Loucy (cell line): ENCODE measurements around the gene ASPSCR1.

ENCODE experiments used
- H2AFZ ChIP-seq: fragments of 200-600 bp; sonication (generic); 2 replicates; pipeline ENCODE4 v1.6.0; 2016; ENCODE audit warnings: antibody characterized with exemption, mild to moderate bottlenecking, low read length, moderate library complexity
- H3F3A ChIP-seq: fragments of 200-600 bp; 2 replicates; pipeline ENCODE4 v1.6.0; 2016; ENCODE audit warnings: antibody characterized with exemption, low read depth, mild to moderate bottlenecking
- H3K27me3 ChIP-seq: fragments of 200-600 bp; sonication (generic); 2 replicates; pipeline ENCODE4 v1.6.1; 2014; ENCODE audit warnings: low read length, mild to moderate bottlenecking; ENCODE audit not compliant: insufficient read depth, poor library complexity, severe bottlenecking
- H3K36me3 ChIP-seq: fragments of 200-600 bp; sonication (generic); 2 replicates; pipeline ENCODE4 v1.6.1; 2016; ENCODE audit warnings: low read length; ENCODE audit not compliant: insufficient read depth
- H3K4me1 ChIP-seq: fragments of 200-600 bp; sonication (generic); 2 replicates; pipeline ENCODE4 v1.5.1; 2014; ENCODE audit warnings: low read length, mild to moderate bottlenecking; ENCODE audit not compliant: insufficient read depth, poor library complexity, severe bottlenecking
- H3K4me2 ChIP-seq: fragments of 200-600 bp; sonication (generic); 2 replicates; pipeline ENCODE4 v1.6.0; 2014; ENCODE audit warnings: antibody characterized with exemption, low read length, low read depth, mild to moderate bottlenecking; ENCODE audit not compliant: poor library complexity, severe bottlenecking
- H3K4me3 ChIP-seq: fragments of 200-600 bp; sonication (generic); 2 replicates; pipeline ENCODE4 v1.5.1; 2014; ENCODE audit warnings: low read length, mild to moderate bottlenecking, mixed read lengths; ENCODE audit not compliant: poor library complexity, severe bottlenecking
- H3K79me2 ChIP-seq: fragments of 200-600 bp; sonication (generic); 2 replicates; pipeline ENCODE4 v1.6.1; 2014; ENCODE audit warnings: low read length; ENCODE audit not compliant: insufficient read depth
- H3K9ac ChIP-seq: fragments of 200-600 bp; sonication (generic); 2 replicates; pipeline ENCODE4 v1.6.0; 2014; ENCODE audit warnings: mild to moderate bottlenecking, low read depth, low read length, moderate library complexity; ENCODE audit not compliant: poor library complexity, severe bottlenecking
- H3K9me2 ChIP-seq: fragments of 200-600 bp; sonication (generic); replicated peaks from 2 replicates; pipeline ENCODE4 v1.6.1; 2016; ENCODE audit warnings: low read depth, low read length, mixed read lengths
- H3K9me3 ChIP-seq: fragments of 200-600 bp; sonication (generic); 2 replicates; pipeline ENCODE4 v1.6.1; 2014; ENCODE audit warnings: mild to moderate bottlenecking, antibody characterized with exemption, low read length, low read depth; ENCODE audit not compliant: insufficient read depth
- H4K20me1 ChIP-seq: fragments of 200-600 bp; sonication (generic); 2 replicates; pipeline ENCODE4 v1.6.0; 2014; ENCODE audit warnings: antibody characterized with exemption, low read length, mild to moderate bottlenecking; ENCODE audit not compliant: insufficient read depth, poor library complexity, severe bottlenecking
- CTCF ChIP-seq: fragments of 200-600 bp; sonication (generic); conservative IDR thresholded peaks from 2 replicates; pipeline ENCODE4 v1.5.1; 2014; ENCODE audit warnings: mild to moderate bottlenecking, antibody characterized with exemption, low read length
- EZH2phosphoT487 ChIP-seq: fragments of 200-600 bp; IDR thresholded peaks from 2 replicates; pipeline ENCODE4 v1.6.1; 2018; ENCODE audit warnings: antibody characterized with exemption, mild to moderate bottlenecking, moderate library complexity, borderline replicate concordance

Gene ASPSCR1

GRCh38 chr17:82053556-82054263, 76.3 kb downstream of the ASPSCR1 start:
- Histone ChIP-seq H3K4me2 (peak overlapping the region; percentile 71), H4K20me1 (peaks cover 11% of the 10 kb centered on the region)

GRCh38 chr17:82054351-82055022, 77.1 kb downstream of the ASPSCR1 start:
- H3K9ac ChIP-seq = no peak overlapping the region

More at GRCh38 chr17:82053556-82054263, 76.3 kb downstream of the ASPSCR1 start:
- Histone ChIP-seq H3K9me2 (no peaks in the 10 kb centered on the region), H3K27me3 (no peaks in the 10 kb centered on the region), H3K9ac (peak overlapping the region; percentile 70), H2AFZ (no peak overlapping the region), H3K79me2 (peaks cover 28% of the 10 kb centered on the region), H3K36me3 (peaks cover 23% of the 10 kb centered on the region; the same call in 1 of the 2 replicates), H3F3A (no peaks in the 10 kb centered on the region), H3K9me3 (no peaks in the 10 kb centered on the region), H3K4me1 (peaks cover 21% of the 10 kb centered on the region), H3K4me3 (peak overlapping the region; percentile 93)
- TF ChIP-seq CTCF = no peak
- no peak for TF ChIP-seq EZH2phosphoT487

More at GRCh38 chr17:82054351-82055022, 77.1 kb downstream of the ASPSCR1 start:
- H3K36me3 ChIP-seq = peaks cover 29% of the 10 kb centered on the region; the same call in 1 of the 2 replicates
- no peaks in the 10 kb centered on the region for H3K9me3 ChIP-seq
- H3K79me2 ChIP-seq = peaks cover 28% of the 10 kb centered on the region
- H3K4me3 ChIP-seq = no peak overlapping the region
- H3K9me2 ChIP-seq = no peaks in the 10 kb centered on the region
- TF ChIP-seq CTCF (no peak), EZH2phosphoT487 (no peak)
- H3F3A ChIP-seq = no peaks in the 10 kb centered on the region
- H3K4me2 ChIP-seq = no peak overlapping the region
- H4K20me1 ChIP-seq = peaks cover 11% of the 10 kb centered on the region
- peaks cover 21% of the 10 kb centered on the region for H3K4me1 ChIP-seq
- H3K27me3 ChIP-seq = no peaks in the 10 kb centered on the region
- no peak overlapping the region for H2AFZ ChIP-seq
